Kidney epithelial cell (primary cell): ENCODE data around the gene PLXNA4. TPM values are rescaled to one million over a fixed set of nuclear protein-coding genes. Genes with fewer than 3 reads are reported as not detected.

Experiments used
- DNase-seq: peaks from one replicate; pipeline ENCODE4 v3.0.0-alpha.2; 2010; ENCODE audit warnings: low read depth
- H3K27me3 ChIP-seq: 2 replicates; pipeline ENCODE4 v1.6.0; 2011; ENCODE audit warnings: low read length; ENCODE audit not compliant: control insufficient read depth, insufficient read depth
- H3K36me3 ChIP-seq: 2 replicates; pipeline ENCODE4 v1.5.1; 2011; ENCODE audit warnings: low read length; ENCODE audit not compliant: control insufficient read depth, insufficient read depth
- H3K4me3 ChIP-seq: 2 replicates; pipeline ENCODE4 v1.5.1; 2011; ENCODE audit warnings: low read depth, mild to moderate bottlenecking, control low read depth, low read length
- CTCF ChIP-seq: IDR thresholded peaks from 2 replicates; pipeline ENCODE4 v1.5.1; 2011; ENCODE audit warnings: mild to moderate bottlenecking, moderate library complexity, low read length, control low read depth, inconsistent platforms; ENCODE audit not compliant: insufficient read depth, poor library complexity, severe bottlenecking
- total RNA-seq: library from RNA; depleted of rRNA; stranded (reverse); fragments of >200 nt; gene quantifications from 2 replicates; pipeline ENCODE4 v1.2.3, GENCODE V29; 2015

The PLXNA4 gene
- total RNA-seq, 1 donor from 2014 or later, result 5.9 TPM

GRCh38 chr7:132249256-132249971, 326.9 kb downstream of the PLXNA4 start:
- DNase-seq, result no peak
- H3K36me3 ChIP-seq, result no peaks in the 10 kb centered on the region
- peak; percentile 34 for TF ChIP-seq CTCF

DNA sequence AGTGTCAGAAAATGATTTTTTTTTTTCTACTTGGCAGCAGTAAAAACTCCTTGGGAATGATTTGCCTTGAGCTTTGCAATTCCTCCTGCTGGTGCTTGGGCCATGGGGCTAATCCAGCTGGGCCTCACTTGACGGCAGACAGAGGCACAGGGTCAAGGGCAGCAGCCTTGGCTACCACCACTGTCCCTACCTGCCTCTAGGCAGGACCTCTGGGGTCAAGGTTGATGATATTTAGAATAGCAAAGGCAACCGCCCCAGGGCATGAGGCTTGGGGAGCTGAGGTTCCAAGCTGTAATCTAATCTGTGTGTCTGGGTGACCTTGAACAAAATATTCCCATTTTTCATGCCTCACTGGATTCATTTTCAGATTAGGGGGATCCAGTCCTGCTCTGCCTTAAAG, 327.4 kb downstream of the PLXNA4 start:
- no peak for TF ChIP-seq CTCF
- no peak for DNase-seq
- H3K27me3 ChIP-seq, result peaks cover 4% of the 10 kb centered on the region
- no peak overlapping the region for H3K4me3 ChIP-seq
- H3K36me3 ChIP-seq, result no peaks in the 10 kb centered on the region

More at GRCh38 chr7:132249256-132249971, 326.9 kb downstream of the PLXNA4 start:
- Histone ChIP-seq H3K27me3 (peaks cover 4% of the 10 kb centered on the region), H3K4me3 (no peak overlapping the region)

DNA sequence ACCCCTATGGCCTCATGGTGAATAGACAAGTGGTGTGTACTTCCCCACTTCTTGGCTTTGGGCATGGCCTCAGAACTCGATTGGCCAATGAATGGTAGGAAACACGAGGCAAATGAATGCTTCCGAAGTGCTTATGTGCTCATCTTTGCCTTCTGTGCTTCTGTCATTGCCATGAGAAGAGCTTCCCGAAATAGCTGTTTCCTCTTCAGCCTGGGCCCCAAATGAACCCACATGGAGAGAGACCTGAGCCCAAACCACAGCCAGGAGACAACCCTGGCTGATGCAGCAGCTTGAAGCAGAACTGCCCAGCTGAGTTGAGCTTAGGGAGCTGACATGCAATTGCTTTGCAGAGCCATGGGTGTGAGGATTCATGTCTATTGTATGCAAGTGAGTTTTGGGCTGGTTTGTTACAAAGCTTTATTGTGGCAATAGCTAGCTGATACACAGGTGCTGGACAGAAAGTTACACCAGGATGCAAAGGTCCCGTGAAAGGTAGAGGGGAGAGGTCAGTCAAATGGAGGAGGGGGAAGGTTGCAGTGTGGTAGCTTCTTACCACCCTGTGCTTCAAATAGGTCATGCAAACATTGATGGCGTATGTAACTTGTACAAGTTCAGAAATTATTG, 328.2 kb downstream of the PLXNA4 start:
- TF ChIP-seq CTCF, result no peak
- no peaks in the 10 kb centered on the region for H3K36me3 ChIP-seq
- no peak overlapping the region for H3K4me3 ChIP-seq

DNA sequence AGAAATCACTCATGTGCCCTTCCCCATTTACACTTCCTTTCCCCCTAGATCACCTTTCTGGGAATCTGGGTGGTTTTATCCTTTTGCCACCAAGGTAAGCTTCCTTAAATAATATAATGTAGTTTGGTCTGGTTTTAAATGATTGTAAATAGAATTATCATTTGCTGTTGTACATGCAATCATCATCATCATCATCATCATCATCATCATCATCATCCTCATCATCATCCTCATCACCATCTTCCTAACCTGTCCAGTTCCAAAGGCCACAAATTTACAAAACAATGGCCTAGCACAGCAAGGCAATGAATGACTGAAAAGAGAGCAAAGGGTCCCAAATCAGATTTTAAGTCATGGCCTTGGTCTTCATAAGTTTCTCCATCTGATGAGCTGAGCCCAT, 329.7 kb downstream of the PLXNA4 start:
- Histone ChIP-seq H3K36me3 (no peaks in the 10 kb centered on the region), H3K27me3 (peaks cover 4% of the 10 kb centered on the region), H3K4me3 (no peak overlapping the region)
- TF ChIP-seq CTCF, result no peak
- no peak for DNase-seq

More for the DNA sequence above, 328.2 kb downstream of the PLXNA4 start:
- peaks cover 4% of the 10 kb centered on the region for H3K27me3 ChIP-seq
- no peak for DNase-seq

DNA sequence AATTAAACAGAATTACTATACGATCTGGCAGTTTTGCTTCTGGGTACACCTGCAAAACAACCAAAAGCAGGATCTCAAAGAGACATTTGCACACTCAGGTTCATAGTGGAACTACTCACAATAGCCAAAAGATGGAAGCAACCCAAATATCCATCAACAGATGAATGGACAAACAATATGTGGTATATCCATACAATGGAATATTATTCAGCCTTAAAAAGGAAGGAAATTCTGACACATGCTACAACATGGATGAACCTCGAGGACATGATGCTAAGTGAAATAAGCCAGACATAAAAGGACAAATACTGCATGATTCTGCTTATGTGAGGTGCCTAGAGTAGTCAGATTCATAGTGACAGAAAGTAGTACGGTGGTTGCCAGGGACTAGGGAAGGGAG, 330.7 kb downstream of the PLXNA4 start:
- TF ChIP-seq CTCF, result no peak
- Histone ChIP-seq H3K27me3 (peaks cover 4% of the 10 kb centered on the region), H3K36me3 (no peaks in the 10 kb centered on the region), H3K4me3 (no peak overlapping the region)
- no peak for DNase-seq

DNA sequence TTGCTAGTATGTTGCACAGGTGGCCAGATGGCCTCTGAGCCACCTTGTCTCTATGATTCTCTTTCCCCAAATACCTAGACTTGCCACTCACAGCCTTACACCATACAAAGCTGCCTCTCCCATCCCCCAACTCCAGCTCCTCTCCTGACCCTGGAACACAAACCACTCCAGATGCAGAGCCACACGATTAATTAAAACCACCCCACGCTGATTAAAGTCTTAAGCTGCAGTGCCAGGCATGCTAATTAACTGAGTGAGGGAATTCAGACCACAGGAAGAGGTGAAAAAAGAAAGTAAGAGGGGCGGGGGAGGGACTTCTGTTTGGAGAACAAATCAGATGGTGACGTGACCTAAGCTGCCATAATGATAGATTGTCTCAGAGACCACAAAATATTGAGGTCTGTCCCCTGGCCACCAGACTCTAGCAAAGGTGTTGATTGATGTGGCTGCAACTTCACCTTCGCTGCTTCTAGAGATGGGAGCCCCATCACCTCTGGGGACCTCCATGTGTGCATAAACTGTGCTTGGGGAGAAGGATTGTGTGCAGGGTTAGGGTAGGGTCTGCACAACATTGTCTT, 331.3 kb downstream of the PLXNA4 start:
- Histone ChIP-seq H3K4me3 (no peak overlapping the region), H3K36me3 (no peaks in the 10 kb centered on the region), H3K27me3 (peaks cover 2% of the 10 kb centered on the region)
- no peak for TF ChIP-seq CTCF
- no peak for DNase-seq
